Endodermal cell (in vitro differentiated cells): Measurements from ENCODE around the gene CAMK4. TPM values are rescaled to one million over a fixed set of nuclear protein-coding genes. Genes with fewer than 3 reads are reported as not detected.
A peak's percentile ranks its signal among the peaks of the same experiment; 100 is the strongest.
"Not testable (repeated sequence)": the region's sequence is repeated elsewhere in the genome, so short reads cannot be mapped to it uniquely, and the experiment has no call there.

ENCODE experiments used
- DNase-seq: peaks from one replicate; pipeline ENCODE4 v3.0.0-alpha.2; 2017
- H3K27ac ChIP-seq: 2 replicates; pipeline ENCODE4 v1.5.1; 2013; ENCODE audit warnings: mild to moderate bottlenecking, low read depth, low read length, moderate library complexity
- H3K27me3 ChIP-seq: 2 replicates; pipeline ENCODE4 v1.6.1; 2013; ENCODE audit warnings: mild to moderate bottlenecking, low read length, moderate library complexity; ENCODE audit not compliant: insufficient read depth, control insufficient read depth, poor library complexity, severe bottlenecking
- H3K36me3 ChIP-seq: 2 replicates; pipeline ENCODE4 v1.7.0; 2013; ENCODE audit warnings: mild to moderate bottlenecking, low read length, moderate library complexity; ENCODE audit not compliant: control insufficient read depth, insufficient read depth
- H3K4me1 ChIP-seq: one replicate; pipeline ENCODE4 v1.7.0; 2013; ENCODE audit warnings: low read length; ENCODE audit not compliant: control insufficient read depth, insufficient read depth
- H3K4me3 ChIP-seq: 2 replicates; pipeline ENCODE4 v1.5.1; 2013; ENCODE audit warnings: mild to moderate bottlenecking, low read length, moderate library complexity
- H3K9ac ChIP-seq: 2 replicates; pipeline ENCODE4 v1.6.1; 2013; ENCODE audit warnings: mild to moderate bottlenecking, low read length, moderate library complexity; ENCODE audit not compliant: poor library complexity, severe bottlenecking; ENCODE audit errors: extremely low read depth
- H3K9me3 ChIP-seq: 2 replicates; pipeline ENCODE4 v1.6.1; 2013; ENCODE audit warnings: mild to moderate bottlenecking, low read length, moderate library complexity; ENCODE audit not compliant: control insufficient read depth
- H3K27ac Mint-ChIP-seq: 2 replicates; pipeline ENCODE4 v1.8.0; 2020; ENCODE audit warnings: mixed read lengths
- H3K27me3 Mint-ChIP-seq: 2 replicates; pipeline ENCODE4 v1.8.0; 2021; ENCODE audit warnings: mild to moderate bottlenecking, mixed read lengths; ENCODE audit not compliant: insufficient read depth
- H3K36me3 Mint-ChIP-seq: 2 replicates; pipeline ENCODE4 v1.8.0; 2020; ENCODE audit warnings: low read depth, mixed read lengths
- H3K4me1 Mint-ChIP-seq: 2 replicates; pipeline ENCODE4 v1.8.0; 2020; ENCODE audit warnings: mixed read lengths
- H3K4me3 Mint-ChIP-seq: 2 replicates; pipeline ENCODE4 v1.8.0; 2020; ENCODE audit warnings: mild to moderate bottlenecking, moderate library complexity, mixed read lengths
- H3K9me3 Mint-ChIP-seq: 2 replicates; pipeline ENCODE4 v1.8.0; 2020; ENCODE audit warnings: mild to moderate bottlenecking, mixed read lengths
- WGBS, 2 experiments: methylation state at CpG; one replicate each; pipeline versions ENCODE4 v1.1.5 to v1.1.7; 2013; ENCODE audit warnings: missing lambda C conversion rate in 2 of 2, mixed read lengths in 1 of 2; ENCODE audit not compliant: insufficient coverage in 1 of 2, insufficient read length in 1 of 2; 5-methylcytosine and 5-hydroxymethylcytosine counted together
- total RNA-seq, 2 donors: library from RNA; stranded (reverse); fragmentation: NEBNext Ultra II Directional in 1 of 2; extraction: Animal tissue kit (Norgen Biotek cat#: 25700) in 1 of 2; gene quantifications; 2 replicates in 1 of 2; 3 replicates in 1 of 2; pipeline ENCODE4 v1.2.1, GENCODE V29; 2021
- TF ChIP-seq, protein P1 (sequence below): fragments of 200-600 bp; sonication (generic); conservative IDR thresholded peaks from 2 replicates; pipeline ENCODE4 v1.5.0; 2021; ENCODE audit warnings: antibody characterized with exemption, mild to moderate bottlenecking

The CAMK4 gene
- total RNA-seq, 2 donors from 2014 or later, result 2.8 to 3.9 TPM

DNA sequence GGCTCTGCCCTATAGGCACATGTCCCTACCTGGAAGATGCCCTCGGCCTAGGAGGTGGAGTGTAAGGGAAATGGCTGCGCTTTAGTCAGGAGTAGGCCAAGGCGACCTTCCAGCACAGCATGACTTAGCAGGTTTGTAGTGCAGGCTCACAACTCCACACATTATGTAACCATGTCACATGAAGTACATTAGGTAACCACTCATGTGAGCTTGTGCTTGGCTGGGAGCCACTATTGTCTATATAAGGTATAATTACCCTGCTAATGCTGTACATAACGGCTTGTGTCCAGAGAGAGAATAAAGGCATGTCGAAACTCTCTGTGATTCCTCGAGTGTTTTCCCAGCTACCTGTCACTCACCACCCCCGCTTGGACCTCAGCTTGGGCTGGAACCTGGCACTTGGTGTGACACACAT lies 74.9 kb downstream of the CAMK4 start:
- no peaks in the 10 kb centered on the region for H3K36me3 ChIP-seq
- no peak overlapping the region for H3K27ac Mint-ChIP-seq
- H3K4me3 Mint-ChIP-seq, result no peak overlapping the region
- H3K9me3 Mint-ChIP-seq, result peaks cover 18% of the 10 kb centered on the region
- peaks cover 14% of the 10 kb centered on the region for H3K36me3 Mint-ChIP-seq
- H3K27me3 ChIP-seq, result no peaks in the 10 kb centered on the region
- no peak overlapping the region for H3K4me3 ChIP-seq
- no peak for DNase-seq
- H3K27ac ChIP-seq, result no peak overlapping the region
- H3K9me3 ChIP-seq, result no peaks in the 10 kb centered on the region
- no peak overlapping the region for H3K9ac ChIP-seq
- no peaks in the 10 kb centered on the region for H3K27me3 Mint-ChIP-seq
- 95 to 100% methylated on average over 1 to 7 of the region's 7 CpGs for WGBS, 2 experiments
- no peaks in the 10 kb centered on the region for H3K4me1 Mint-ChIP-seq
- no peaks in the 10 kb centered on the region for H3K4me1 ChIP-seq
- TF ChIP-seq, protein P1, sequence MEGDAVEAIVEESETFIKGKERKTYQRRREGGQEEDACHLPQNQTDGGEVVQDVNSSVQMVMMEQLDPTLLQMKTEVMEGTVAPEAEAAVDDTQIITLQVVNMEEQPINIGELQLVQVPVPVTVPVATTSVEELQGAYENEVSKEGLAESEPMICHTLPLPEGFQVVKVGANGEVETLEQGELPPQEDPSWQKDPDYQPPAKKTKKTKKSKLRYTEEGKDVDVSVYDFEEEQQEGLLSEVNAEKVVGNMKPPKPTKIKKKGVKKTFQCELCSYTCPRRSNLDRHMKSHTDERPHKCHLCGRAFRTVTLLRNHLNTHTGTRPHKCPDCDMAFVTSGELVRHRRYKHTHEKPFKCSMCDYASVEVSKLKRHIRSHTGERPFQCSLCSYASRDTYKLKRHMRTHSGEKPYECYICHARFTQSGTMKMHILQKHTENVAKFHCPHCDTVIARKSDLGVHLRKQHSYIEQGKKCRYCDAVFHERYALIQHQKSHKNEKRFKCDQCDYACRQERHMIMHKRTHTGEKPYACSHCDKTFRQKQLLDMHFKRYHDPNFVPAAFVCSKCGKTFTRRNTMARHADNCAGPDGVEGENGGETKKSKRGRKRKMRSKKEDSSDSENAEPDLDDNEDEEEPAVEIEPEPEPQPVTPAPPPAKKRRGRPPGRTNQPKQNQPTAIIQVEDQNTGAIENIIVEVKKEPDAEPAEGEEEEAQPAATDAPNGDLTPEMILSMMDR, result no peak

DNA sequence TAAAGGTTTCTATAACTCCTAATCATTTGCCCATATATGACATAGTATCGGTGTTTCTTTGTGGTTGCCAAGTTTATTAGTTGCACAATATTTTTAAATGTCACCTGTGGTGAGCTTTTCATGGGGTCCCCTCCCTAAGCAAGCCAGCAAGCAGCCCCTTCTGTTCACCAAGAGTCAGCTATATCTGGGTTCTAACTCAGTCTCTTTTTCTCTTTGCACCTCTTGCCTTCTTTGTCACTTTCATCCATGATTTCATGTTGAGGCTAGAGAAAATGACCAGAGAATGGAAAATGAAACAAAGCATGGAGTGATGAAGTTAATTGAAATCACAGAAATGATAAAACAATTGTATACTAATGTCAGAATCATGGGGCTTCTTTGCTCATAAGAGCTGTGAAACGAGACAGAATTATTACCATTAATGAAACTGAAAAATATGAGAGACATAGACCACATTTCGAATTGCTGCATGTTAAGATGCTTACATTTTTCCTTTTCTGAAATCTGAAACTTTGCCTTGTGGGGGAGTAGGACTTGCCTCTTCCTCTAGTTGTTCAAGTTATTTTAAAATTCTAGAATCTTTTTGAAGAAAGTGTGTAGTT lies 75.7 kb downstream of the CAMK4 start:
- no peak overlapping the region for H3K9ac ChIP-seq
- H3K4me3 ChIP-seq, result no peak overlapping the region
- H3K36me3 Mint-ChIP-seq, result peaks cover 14% of the 10 kb centered on the region
- TF ChIP-seq, protein P1, result no peak
- no peaks in the 10 kb centered on the region for H3K4me1 ChIP-seq
- peaks cover 18% of the 10 kb centered on the region for H3K9me3 Mint-ChIP-seq
- no peaks in the 10 kb centered on the region for H3K9me3 ChIP-seq
- H3K4me3 Mint-ChIP-seq, result no peak overlapping the region
- no peaks in the 10 kb centered on the region for H3K4me1 Mint-ChIP-seq
- DNase-seq, result no peak
- H3K27me3 ChIP-seq, result no peaks in the 10 kb centered on the region
- no peak overlapping the region for H3K27ac Mint-ChIP-seq
- no peak overlapping the region for H3K27ac ChIP-seq
- no peaks in the 10 kb centered on the region for H3K36me3 ChIP-seq
- no peaks in the 10 kb centered on the region for H3K27me3 Mint-ChIP-seq
- 91 to 94% methylated on average over 2 to 3 of the region's 3 CpGs for WGBS, 2 experiments

DNA sequence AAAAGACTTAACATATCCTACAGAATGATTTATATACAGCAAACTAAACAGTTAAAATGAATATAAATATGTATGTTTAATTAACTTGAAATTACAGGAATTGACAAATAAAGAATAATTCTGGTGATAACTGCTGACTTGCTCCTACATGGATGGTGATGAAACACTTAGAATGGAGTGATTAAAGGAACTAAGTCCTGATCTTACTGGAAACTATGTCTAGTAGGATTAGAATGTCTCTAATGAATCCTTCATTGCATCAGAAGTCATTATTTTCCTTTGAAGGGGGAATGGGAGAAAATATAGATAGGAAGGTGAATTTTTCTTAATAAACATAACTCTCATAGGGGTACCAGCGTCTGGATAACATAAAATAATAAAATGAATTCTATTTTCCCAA lies 77.1 kb downstream of the CAMK4 start:
- Histone ChIP-seq H3K36me3 (no peaks in the 10 kb centered on the region), H3K27me3 (no peaks in the 10 kb centered on the region), H3K27ac (no peak overlapping the region), H3K9ac (no peak overlapping the region), H3K4me1 (no peaks in the 10 kb centered on the region), H3K9me3 (no peaks in the 10 kb centered on the region), H3K4me3 (no peak overlapping the region)
- TF ChIP-seq, protein P1, result no peak
- peaks cover 14% of the 10 kb centered on the region for H3K36me3 Mint-ChIP-seq
- DNase-seq, result no peak
- H3K4me1 Mint-ChIP-seq, result no peaks in the 10 kb centered on the region
- H3K9me3 Mint-ChIP-seq, result peaks cover 18% of the 10 kb centered on the region
- peak overlapping the region; percentile 54 for H3K4me3 Mint-ChIP-seq
- no peak overlapping the region for H3K27ac Mint-ChIP-seq
- H3K27me3 Mint-ChIP-seq, result no peaks in the 10 kb centered on the region
- WGBS, 2 experiments, result 83% methylated on average over 1 of the region's 1 CpG; no CpG with 5 or more reads in 1 of the 2 experiments

DNA sequence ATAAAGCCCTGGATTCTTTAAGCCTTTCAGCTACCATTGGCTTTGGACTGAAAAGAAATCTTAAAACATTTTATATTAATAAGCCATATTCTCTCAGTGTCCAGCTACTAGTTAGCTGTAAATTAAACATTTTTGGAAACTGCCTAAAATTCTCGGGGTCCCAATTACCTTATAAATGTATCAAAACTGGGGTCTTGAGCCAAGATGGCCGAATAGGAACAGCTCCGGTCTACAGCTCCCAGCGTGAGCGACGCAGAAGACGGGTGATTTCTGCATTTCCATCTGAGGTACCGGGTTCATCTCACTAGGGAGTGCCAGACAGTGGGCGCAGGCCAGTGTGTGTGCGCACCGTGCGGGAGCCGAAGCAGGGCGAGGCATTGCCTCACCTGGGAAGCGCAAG lies 77.9 kb downstream of the CAMK4 start:
- H3K4me1 ChIP-seq, H3K9me3 ChIP-seq, H3K27ac ChIP-seq, H3K27ac Mint-ChIP-seq, H3K9ac ChIP-seq, H3K4me3 ChIP-seq, H3K36me3 ChIP-seq, H3K27me3 Mint-ChIP-seq, H3K4me1 Mint-ChIP-seq, H3K27me3 ChIP-seq, DNase-seq: not testable (repeated sequence)
- 91% methylated on average over 13 of the region's 15 CpGs; no CpG with 5 or more reads in 1 of the 2 experiments for WGBS, 2 experiments
- H3K36me3 Mint-ChIP-seq, result peaks cover 14% of the 10 kb centered on the region
- peak overlapping the region; percentile 54 for H3K4me3 Mint-ChIP-seq
- peaks cover 18% of the 10 kb centered on the region for H3K9me3 Mint-ChIP-seq
